ENCODE results near the gene SPECC1. TPM values are rescaled to one million over a fixed set of nuclear protein-coding genes. Genes with fewer than 3 reads are reported as not detected.
"Not testable (repeated sequence)": the region's sequence is repeated elsewhere in the genome, so short reads cannot be mapped to it uniquely, and the experiment has no call there.

The SPECC1 gene
- total and polyA plus RNA-seq, 2 donors = 7.6 to 9.3 TPM

DNA sequence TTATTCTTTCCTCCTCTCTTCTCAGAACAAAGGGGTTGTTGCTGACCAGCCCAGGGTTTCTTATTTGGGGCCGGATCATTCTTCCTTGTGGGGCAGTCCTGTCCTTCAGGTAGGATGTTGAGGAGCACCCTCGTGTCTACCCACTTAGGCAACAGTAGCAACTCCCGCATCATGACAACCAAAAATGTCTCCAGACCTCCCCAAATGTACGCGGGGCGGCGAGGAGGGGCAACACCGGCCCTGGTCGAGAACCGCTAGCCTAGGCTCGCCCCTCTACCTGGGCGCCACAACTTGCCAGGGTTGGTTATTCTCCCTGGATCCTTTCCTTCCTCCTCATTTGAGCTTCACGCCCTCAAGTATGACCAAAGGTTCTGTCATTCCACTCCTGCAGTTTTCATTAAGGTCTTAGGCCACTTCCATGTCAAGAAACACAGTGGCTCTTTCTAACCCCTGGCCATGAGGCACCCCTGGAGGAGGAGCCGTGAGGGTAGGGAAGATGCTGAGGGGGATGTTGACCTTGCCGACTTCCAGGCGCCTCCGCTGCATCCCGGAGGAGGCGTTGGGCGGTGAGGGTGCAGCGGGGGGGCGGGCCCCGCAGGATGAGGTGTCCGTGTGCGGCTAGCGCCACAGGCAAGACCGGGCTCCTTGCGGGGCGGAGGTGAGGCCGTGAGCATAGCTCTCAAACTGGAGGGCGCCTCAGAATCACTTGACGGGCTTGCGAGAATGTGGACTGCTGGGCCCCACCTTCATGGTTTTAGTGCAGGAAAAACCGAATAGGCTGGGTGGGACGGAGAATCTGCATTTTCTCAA, 712 bp upstream of the SPECC1 start:
- DNase-seq (ENCODE audit: low read depth in 6 of 9, low spot score in 9 of 9) = no peak
- peaks cover 14% of the 10 kb centered on the region in 2 donors for H3K4me1 ChIP-seq (ENCODE audit: control insufficient read depth in 2 of 2, insufficient read depth in 2 of 2, low read length in 2 of 2)
- no peak overlapping the region for H3K27ac ChIP-seq (ENCODE audit: low read depth in 1 of 2, low read length in 1 of 2)
- peaks cover 2% of the 10 kb centered on the region in 2 donors for H3K9me3 ChIP-seq (ENCODE audit: control insufficient read depth in 2 of 2, insufficient read depth in 1 of 2, low read length in 1 of 2)
- H3K36me3 ChIP-seq (ENCODE audit: control insufficient read depth in 2 of 2, insufficient read depth in 2 of 2, low read length in 1 of 2) = no peaks in the 10 kb centered on the region
- WGBS = 35% methylated on average over 35 of the region's 35 CpGs
- peak overlapping the region; percentile 53 to 58 for H3K4me3 ChIP-seq (ENCODE audit: low read length in 2 of 2)
- H3K27me3 ChIP-seq (ENCODE audit: control insufficient read depth in 2 of 2, insufficient read depth in 1 of 2, low read length in 1 of 2) = peaks cover 40 to 66% of the 10 kb centered on the region in 2 donors

DNA sequence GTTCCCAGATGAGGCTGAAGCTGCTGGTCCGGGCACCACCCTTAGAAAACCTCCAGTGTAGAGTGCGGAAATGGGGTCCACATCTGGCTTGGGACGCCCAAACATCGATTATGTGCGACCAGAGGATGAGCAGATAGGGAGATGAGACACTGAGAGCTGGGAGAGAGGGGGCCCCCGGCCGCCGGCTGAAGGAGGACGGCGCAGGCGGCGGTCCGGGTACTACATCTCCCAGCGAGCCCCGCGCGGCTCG, 182 bp upstream of the SPECC1 start:
- Histone ChIP-seq H3K9me3 (ENCODE audit: control insufficient read depth in 2 of 2, insufficient read depth in 1 of 2, low read length in 1 of 2) (peaks cover 2 to 3% of the 10 kb centered on the region in 2 donors), H3K4me1 (ENCODE audit: control insufficient read depth in 2 of 2, insufficient read depth in 2 of 2, low read length in 2 of 2) (peaks cover 14% of the 10 kb centered on the region in 2 donors), H3K27me3 (ENCODE audit: control insufficient read depth in 2 of 2, insufficient read depth in 1 of 2, low read length in 1 of 2) (peaks cover 41 to 67% of the 10 kb centered on the region in 2 donors), H3K36me3 (ENCODE audit: control insufficient read depth in 2 of 2, insufficient read depth in 2 of 2, low read length in 1 of 2) (no peaks in the 10 kb centered on the region), H3K4me3 (ENCODE audit: low read length in 2 of 2) (peak overlapping the region; percentile 53 to 58), H3K27ac (ENCODE audit: low read depth in 1 of 2, low read length in 1 of 2) (no peak overlapping the region)
- DNase-seq (ENCODE audit: low read depth in 6 of 9, low spot score in 9 of 9) = peak in 1 of 9 donors; percentile 30
- WGBS = under 1% methylated on average over 18 of the region's 18 CpGs

DNA sequence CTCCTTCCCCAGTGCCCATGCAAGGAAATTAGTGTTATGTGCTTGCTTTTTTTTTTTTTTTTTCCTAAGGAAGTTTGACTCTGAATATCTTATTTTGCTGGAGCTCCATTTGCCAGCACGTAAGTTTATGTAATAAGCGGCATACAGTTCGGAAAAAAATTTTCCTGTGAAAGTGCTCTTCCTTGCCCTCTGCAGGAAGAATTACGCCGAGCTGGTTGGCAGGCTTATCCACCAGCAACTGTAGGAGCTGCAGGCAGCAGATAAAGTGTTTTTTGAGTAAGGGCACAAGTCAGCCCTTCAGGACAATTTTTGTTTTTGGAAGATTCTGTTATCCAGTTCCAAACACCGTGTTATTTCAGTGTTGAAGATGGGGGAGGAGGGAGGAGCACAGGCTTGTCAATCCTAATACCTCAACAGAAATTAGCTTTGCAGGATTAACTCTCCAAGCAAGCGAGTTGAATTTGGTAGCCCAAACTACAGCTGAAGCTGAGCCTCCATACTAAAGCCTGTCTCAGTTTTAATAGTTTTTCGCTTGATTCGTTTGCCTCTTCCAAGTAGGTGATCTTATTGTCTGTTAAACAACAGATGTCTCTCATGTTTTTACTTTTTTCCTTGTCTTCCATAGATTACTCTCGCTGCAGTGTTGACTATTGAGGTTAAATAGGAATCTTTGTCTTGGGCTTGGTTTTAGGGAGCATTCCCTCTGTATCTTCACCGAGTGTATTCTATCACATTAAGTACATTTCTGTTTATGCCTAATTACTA, 1.1 kb downstream of the SPECC1 start:
- Histone ChIP-seq H3K27ac (ENCODE audit: low read depth in 1 of 2, low read length in 1 of 2) (no peak overlapping the region), H3K27me3 (ENCODE audit: control insufficient read depth in 2 of 2, insufficient read depth in 1 of 2, low read length in 1 of 2) (peaks cover 41 to 63% of the 10 kb centered on the region in 2 donors), H3K9me3 (ENCODE audit: control insufficient read depth in 2 of 2, insufficient read depth in 1 of 2, low read length in 1 of 2) (peaks cover 2 to 3% of the 10 kb centered on the region in 2 donors), H3K36me3 (ENCODE audit: control insufficient read depth in 2 of 2, insufficient read depth in 2 of 2, low read length in 1 of 2) (no peaks in the 10 kb centered on the region), H3K4me1 (ENCODE audit: control insufficient read depth in 2 of 2, insufficient read depth in 2 of 2, low read length in 2 of 2) (peaks cover 14% of the 10 kb centered on the region in 2 donors), H3K4me3 (ENCODE audit: low read length in 2 of 2) (peak overlapping the region in 1 of 2 donors; percentile 53)
- 34% methylated on average over 11 of the region's 11 CpGs for WGBS
- DNase-seq (ENCODE audit: low read depth in 6 of 9, low spot score in 9 of 9) = peak in 3 of 9 donors; percentile 13 to 45 (median 18)

DNA sequence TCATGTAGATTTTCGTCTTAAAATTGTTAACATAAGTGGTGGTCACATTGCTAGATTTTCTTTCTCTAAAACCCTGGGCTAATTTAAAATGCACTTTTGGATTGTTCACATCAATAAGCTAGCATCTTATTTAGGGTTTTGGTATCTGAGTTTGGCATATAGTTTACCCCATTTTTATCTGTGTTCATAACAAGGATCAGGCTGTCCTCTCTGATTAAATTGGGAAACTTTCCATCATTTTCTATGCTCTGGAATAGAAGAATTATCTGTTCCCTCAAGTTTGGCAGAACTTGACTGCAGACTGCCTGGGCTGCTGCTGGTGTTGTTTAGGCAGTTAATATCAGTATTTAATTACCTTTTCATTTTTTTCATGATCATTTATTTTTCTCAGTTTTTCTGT, 1.8 kb downstream of the SPECC1 start:
- no peak overlapping the region for H3K27ac ChIP-seq (ENCODE audit: low read depth in 1 of 2, low read length in 1 of 2)
- H3K9me3 ChIP-seq (ENCODE audit: control insufficient read depth in 2 of 2, insufficient read depth in 1 of 2, low read length in 1 of 2) = peaks cover 2 to 3% of the 10 kb centered on the region in 2 donors
- peaks cover 14% of the 10 kb centered on the region in 2 donors for H3K4me1 ChIP-seq (ENCODE audit: control insufficient read depth in 2 of 2, insufficient read depth in 2 of 2, low read length in 2 of 2)
- peaks cover 41 to 58% of the 10 kb centered on the region in 2 donors for H3K27me3 ChIP-seq (ENCODE audit: control insufficient read depth in 2 of 2, insufficient read depth in 1 of 2, low read length in 1 of 2)
- no peak overlapping the region for H3K4me3 ChIP-seq (ENCODE audit: low read length in 2 of 2)
- DNase-seq (ENCODE audit: low read depth in 6 of 9, low spot score in 9 of 9) = no peak
- WGBS = 99% methylated on average over 1 of the region's 1 CpG
- H3K36me3 ChIP-seq (ENCODE audit: control insufficient read depth in 2 of 2, insufficient read depth in 2 of 2, low read length in 1 of 2) = no peaks in the 10 kb centered on the region

DNA sequence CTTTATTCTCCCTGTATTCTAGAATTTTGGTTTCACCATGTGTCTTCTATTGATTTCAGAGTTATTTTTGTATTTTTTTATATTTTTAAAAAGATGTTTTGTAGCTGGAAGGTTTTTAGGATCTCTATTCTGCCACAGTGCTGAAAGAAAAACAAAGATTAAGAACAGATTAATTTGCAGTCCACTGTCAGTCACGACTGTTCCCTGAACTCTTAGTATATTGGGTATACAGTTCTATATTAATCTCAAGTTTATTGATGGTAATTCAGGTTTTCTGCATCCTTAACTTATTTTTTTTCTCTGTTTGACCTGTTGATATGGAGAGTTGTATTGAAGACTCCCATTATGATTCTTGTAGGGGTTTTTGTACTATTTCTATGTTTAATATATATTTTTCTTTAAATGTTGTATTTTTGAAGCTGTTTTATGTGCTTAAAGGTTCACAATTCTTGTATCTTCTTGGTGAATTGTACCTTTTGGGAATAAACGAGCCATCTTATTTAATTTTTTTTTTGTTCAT, 2.9 kb downstream of the SPECC1 start:
- peaks cover 2 to 3% of the 10 kb centered on the region in 2 donors for H3K9me3 ChIP-seq (ENCODE audit: control insufficient read depth in 2 of 2, insufficient read depth in 1 of 2, low read length in 1 of 2)
- peaks cover 14% of the 10 kb centered on the region in 2 donors for H3K4me1 ChIP-seq (ENCODE audit: control insufficient read depth in 2 of 2, insufficient read depth in 2 of 2, low read length in 2 of 2)
- no peaks in the 10 kb centered on the region for H3K36me3 ChIP-seq (ENCODE audit: control insufficient read depth in 2 of 2, insufficient read depth in 2 of 2, low read length in 1 of 2)
- 92% methylated on average over 2 of the region's 2 CpGs for WGBS
- H3K4me3 ChIP-seq (ENCODE audit: low read length in 2 of 2) = no peak overlapping the region
- no peak overlapping the region for H3K27ac ChIP-seq (ENCODE audit: low read depth in 1 of 2, low read length in 1 of 2)
- no peak for DNase-seq (ENCODE audit: low read depth in 6 of 9, low spot score in 9 of 9)
- peaks cover 34 to 54% of the 10 kb centered on the region in 2 donors for H3K27me3 ChIP-seq (ENCODE audit: control insufficient read depth in 2 of 2, insufficient read depth in 1 of 2, low read length in 1 of 2)

DNA sequence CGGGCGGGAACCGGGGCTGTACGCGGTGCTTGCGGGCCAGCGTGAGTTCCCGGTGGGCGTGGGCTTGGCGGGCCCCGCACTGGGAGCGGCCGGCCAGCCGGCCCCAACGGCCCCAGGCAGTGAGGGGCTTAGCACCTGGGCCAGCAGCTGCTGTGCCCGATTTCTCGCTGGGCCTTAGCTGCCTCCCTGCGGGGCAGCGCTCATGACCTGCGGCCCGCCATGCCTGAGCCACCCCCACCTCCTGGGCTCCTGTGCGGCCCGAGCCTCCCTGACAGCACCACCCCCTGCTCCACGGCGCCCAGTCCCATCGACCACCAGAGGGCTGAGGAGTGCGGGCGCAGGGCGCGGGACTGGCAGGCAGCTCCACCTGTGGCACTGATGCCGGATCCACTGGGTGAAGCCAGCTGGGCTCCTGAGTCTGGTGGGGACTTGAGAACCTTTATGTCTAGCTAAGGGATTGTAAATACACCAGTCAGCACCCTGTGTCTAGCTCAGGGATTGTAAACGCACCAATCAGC, 7.4 kb downstream of the SPECC1 start:
- not testable (repeated sequence) for H3K36me3 ChIP-seq (ENCODE audit: control insufficient read depth in 2 of 2, insufficient read depth in 2 of 2, low read length in 1 of 2); H3K27ac ChIP-seq (ENCODE audit: low read depth in 1 of 2, low read length in 1 of 2); H3K4me3 ChIP-seq (ENCODE audit: low read length in 2 of 2); H3K9me3 ChIP-seq (ENCODE audit: control insufficient read depth in 2 of 2, insufficient read depth in 1 of 2, low read length in 1 of 2); H3K4me1 ChIP-seq (ENCODE audit: control insufficient read depth in 2 of 2, insufficient read depth in 2 of 2, low read length in 2 of 2); DNase-seq (ENCODE audit: low read depth in 6 of 9, low spot score in 9 of 9)
- peaks cover 3 to 13% of the 10 kb centered on the region in 2 donors for H3K27me3 ChIP-seq (ENCODE audit: control insufficient read depth in 2 of 2, insufficient read depth in 1 of 2, low read length in 1 of 2)
- 98% methylated on average over 32 of the region's 32 CpGs for WGBS

DNA sequence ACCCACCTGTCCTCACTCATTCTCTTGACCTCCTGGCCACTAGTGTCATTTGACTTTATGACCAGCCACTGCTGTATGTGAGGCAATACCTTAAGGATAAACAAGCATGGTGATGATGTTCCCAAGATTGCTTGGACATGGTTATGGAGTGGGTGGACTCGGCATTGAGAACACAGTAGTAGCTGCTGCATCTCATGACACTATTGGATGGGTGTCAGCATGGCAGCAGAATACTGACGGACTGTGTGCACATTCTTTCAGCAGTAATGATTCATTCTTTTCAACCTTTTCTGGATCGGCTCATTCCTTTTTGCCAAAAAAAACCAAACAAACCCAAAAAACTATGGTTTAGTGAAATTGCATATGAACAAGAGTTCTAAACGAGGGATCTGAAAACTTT, 13.5 kb downstream of the SPECC1 start:
- H3K27me3 ChIP-seq (ENCODE audit: control insufficient read depth in 2 of 2, insufficient read depth in 1 of 2, low read length in 1 of 2) = no peaks in the 10 kb centered on the region
- 95% methylated on average over 4 of the region's 4 CpGs for WGBS
- no peak overlapping the region for H3K27ac ChIP-seq (ENCODE audit: low read depth in 1 of 2, low read length in 1 of 2)
- no peaks in the 10 kb centered on the region for H3K9me3 ChIP-seq (ENCODE audit: control insufficient read depth in 2 of 2, insufficient read depth in 1 of 2, low read length in 1 of 2)
- no peaks in the 10 kb centered on the region for H3K36me3 ChIP-seq (ENCODE audit: control insufficient read depth in 2 of 2, insufficient read depth in 2 of 2, low read length in 1 of 2)
- H3K4me1 ChIP-seq (ENCODE audit: control insufficient read depth in 2 of 2, insufficient read depth in 2 of 2, low read length in 2 of 2) = no peaks in the 10 kb centered on the region
- H3K4me3 ChIP-seq (ENCODE audit: low read length in 2 of 2) = no peak overlapping the region
- no peak for DNase-seq (ENCODE audit: low read depth in 6 of 9, low spot score in 9 of 9)

DNA sequence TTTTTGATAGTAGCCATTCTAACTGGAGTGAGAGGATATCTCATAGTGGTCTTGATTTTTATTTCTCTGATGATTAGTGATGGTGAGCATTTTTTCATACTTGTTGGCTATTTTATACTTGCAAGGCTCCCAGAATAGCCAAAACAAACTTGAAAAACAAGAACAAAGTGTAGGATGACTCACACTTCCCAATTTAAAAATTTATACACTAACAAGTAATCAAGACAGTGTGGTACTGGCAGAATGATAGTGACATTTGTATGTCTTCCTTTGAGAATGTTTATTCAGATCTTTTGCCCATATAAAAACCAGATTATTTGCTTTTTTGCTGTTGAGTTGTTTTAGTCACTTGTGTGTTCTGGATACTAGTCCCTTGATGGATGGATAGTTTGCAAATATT, 17.8 kb downstream of the SPECC1 start:
- Histone ChIP-seq H3K9me3 (ENCODE audit: control insufficient read depth in 2 of 2, insufficient read depth in 1 of 2, low read length in 1 of 2) (no peaks in the 10 kb centered on the region), H3K4me3 (ENCODE audit: low read length in 2 of 2) (no peak overlapping the region), H3K36me3 (ENCODE audit: control insufficient read depth in 2 of 2, insufficient read depth in 2 of 2, low read length in 1 of 2) (no peaks in the 10 kb centered on the region), H3K27ac (ENCODE audit: low read depth in 1 of 2, low read length in 1 of 2) (no peak overlapping the region), H3K27me3 (ENCODE audit: control insufficient read depth in 2 of 2, insufficient read depth in 1 of 2, low read length in 1 of 2) (no peaks in the 10 kb centered on the region), H3K4me1 (ENCODE audit: control insufficient read depth in 2 of 2, insufficient read depth in 2 of 2, low read length in 2 of 2) (no peaks in the 10 kb centered on the region)
- no peak for DNase-seq (ENCODE audit: low read depth in 6 of 9, low spot score in 9 of 9)

DNA sequence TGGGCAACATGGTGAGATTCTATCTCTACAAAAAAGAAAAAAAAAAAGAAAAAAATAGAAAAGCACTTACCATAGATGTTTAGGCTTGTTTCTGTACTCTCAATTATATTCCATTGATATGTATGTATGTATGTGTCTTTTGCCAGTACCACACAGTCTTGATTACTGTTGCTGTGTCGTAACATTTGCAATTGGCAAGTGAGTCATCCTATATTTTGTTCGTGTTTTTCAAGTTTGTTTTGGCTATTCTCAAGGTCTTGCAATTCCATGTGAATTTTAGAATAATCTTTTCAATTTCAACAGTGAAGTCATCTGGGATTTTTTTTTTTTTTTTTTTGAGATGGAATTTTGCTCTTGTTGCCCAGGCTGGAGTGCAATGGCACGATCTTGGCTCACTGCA, 19.3 kb downstream of the SPECC1 start:
- 96% methylated on average over 3 of the region's 3 CpGs for WGBS
- H3K27me3 ChIP-seq (ENCODE audit: control insufficient read depth in 2 of 2, insufficient read depth in 1 of 2, low read length in 1 of 2) = no peaks in the 10 kb centered on the region
- no peak overlapping the region for H3K4me3 ChIP-seq (ENCODE audit: low read length in 2 of 2)

More for the DNA sequence above, 19.3 kb downstream of the SPECC1 start:
- Histone ChIP-seq H3K27ac (ENCODE audit: low read depth in 1 of 2, low read length in 1 of 2) (no peak overlapping the region), H3K4me1 (ENCODE audit: control insufficient read depth in 2 of 2, insufficient read depth in 2 of 2, low read length in 2 of 2) (no peaks in the 10 kb centered on the region), H3K9me3 (ENCODE audit: control insufficient read depth in 2 of 2, insufficient read depth in 1 of 2, low read length in 1 of 2) (no peaks in the 10 kb centered on the region), H3K36me3 (ENCODE audit: control insufficient read depth in 2 of 2, insufficient read depth in 2 of 2, low read length in 1 of 2) (no peaks in the 10 kb centered on the region)
- DNase-seq (ENCODE audit: low read depth in 6 of 9, low spot score in 9 of 9) = no peak
